Kidney (tissue), 14 donors: ENCODE results near the gene AOPEP. TPM values are rescaled to one million over a fixed set of nuclear protein-coding genes. Genes with fewer than 3 reads are reported as not detected.

Experiments
- DNase-seq, 5 donors: peaks; one replicate each; pipeline ENCODE4 v3.0.0-alpha.2; 2013 to 2020
- FAIRE-seq: peaks from 2 replicates; lab custom pipeline; 2012; peaks lifted over from hg19 to GRCh38; lab: Jason Lieb, UNC
- H3K27ac ChIP-seq, 2 donors: one replicate each; pipeline ENCODE4 v1.7.0; 2013; ENCODE audit warnings: low read depth in 2 of 2, low read length in 2 of 2, inconsistent platforms in 1 of 2
- H3K27me3 ChIP-seq: one replicate; pipeline ENCODE4 v1.7.1; 2013; ENCODE audit warnings: low read length, inconsistent platforms; ENCODE audit not compliant: control insufficient read depth, insufficient read depth
- H3K36me3 ChIP-seq, 3 donors: one replicate each; pipeline versions ENCODE4 v1.7.0 to v1.7.1; 2013; ENCODE audit warnings: low read length in 3 of 3, control low read depth in 1 of 3, inconsistent platforms in 1 of 3; ENCODE audit not compliant: insufficient read depth in 3 of 3, control insufficient read depth in 2 of 3
- H3K4me1 ChIP-seq, 3 donors: one replicate each; pipeline versions ENCODE4 v1.7.0 to v1.7.1; 2013; ENCODE audit warnings: low read length in 3 of 3, inconsistent platforms in 1 of 3, low read depth in 1 of 3; ENCODE audit not compliant: control insufficient read depth in 2 of 3, insufficient read depth in 2 of 3
- H3K4me3 ChIP-seq, 3 donors: one replicate each; pipeline versions ENCODE4 v1.7.0 to v1.8.1; 2013; ENCODE audit warnings: low read length in 3 of 3, control low read depth in 1 of 3, inconsistent platforms in 1 of 3
- H3K9ac ChIP-seq, 3 donors: one replicate each; pipeline versions ENCODE4 v1.7.0 to v1.7.1; 2013; ENCODE audit warnings: low read length in 3 of 3, control low read depth in 1 of 3, inconsistent platforms in 1 of 3
- H3K9me3 ChIP-seq, 3 donors: one replicate each; pipeline versions ENCODE4 v1.7.0 to v1.7.1; 2013; ENCODE audit warnings: low read length in 3 of 3, control low read depth in 1 of 3, inconsistent platforms in 1 of 3; ENCODE audit not compliant: control insufficient read depth in 2 of 3, insufficient read depth in 1 of 3
- intact Hi-C: fragments of 100-400 bp; cut with DNase I; formaldehyde crosslinking; loops from one replicate; pipeline ENCODE4 v1.11.1; 2022
- polyA plus RNA-seq: library from polyadenylated mRNA; stranded (reverse); fragments of 350-450 nt; fragmentation: Illumina TruSeq; extraction: RNeasy Lipid Tissue Mini Kit (QIAGEN cat#74804); gene quantifications from one replicate; pipeline ENCODE4 v1.2.3, GENCODE V29; 2014; ENCODE audit warnings: low read depth, low replicate concordance; ENCODE audit not compliant: insufficient read depth
- total RNA-seq: library from RNA; stranded (reverse); fragmentation: NEBNext Ultra II Directional; extraction: Animal tissue kit (Norgen Biotek cat#: 25700); gene quantifications from one replicate; pipeline ENCODE4 v1.2.1, GENCODE V29; 2021
- TF ChIP-seq, protein P1 (sequence below): IDR thresholded peaks from 3 replicates; pipeline ENCODE4 v1.5.1; 2012; ENCODE audit warnings: mild to moderate bottlenecking, moderate library complexity, borderline replicate concordance; ENCODE audit not compliant: insufficient read depth; ENCODE audit errors: extremely low read depth
- donor health status: control.
- donor health status: control.
- donor health status: control.
- donor health status: control.
- donor health status: control.
- donor health status: DM: yes; HTN: yes; CAD: no.
- donor health status: Normal renal cell carcinoma (clear cell type).

The AOPEP gene
- total and polyA plus RNA-seq, 2 donors from 2014 or later: 52.2 to 119 TPM

DNA sequence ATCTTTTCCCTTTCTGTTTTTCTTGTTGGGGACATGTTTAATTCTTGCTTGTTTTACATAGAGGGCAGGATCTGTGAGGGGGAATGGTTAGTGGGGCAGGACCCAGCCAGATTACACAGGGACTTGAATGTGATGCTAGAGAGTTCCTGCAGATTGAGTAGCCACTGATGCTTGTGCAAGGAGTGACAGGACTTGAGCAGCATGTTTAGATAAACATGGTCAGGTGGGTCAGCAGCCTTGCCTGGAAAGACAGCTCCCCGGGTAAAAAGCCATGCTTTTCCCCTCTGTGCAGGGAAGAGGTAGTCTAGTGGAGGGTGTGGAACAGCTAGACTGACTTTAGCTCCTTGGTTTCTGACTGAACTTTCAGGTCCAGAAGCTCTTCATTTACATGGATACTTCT, 261.2 kb downstream of the AOPEP start:
- H3K27me3 ChIP-seq: no peaks in the 10 kb centered on the region
- peaks cover 0 to 6% (median 0%) of the 10 kb centered on the region in 3 donors for H3K4me1 ChIP-seq
- no peak for DNase-seq
- intact Hi-C loops: no loop called here
- H3K9me3 ChIP-seq: no peaks in the 10 kb centered on the region
- TF ChIP-seq, protein P1, sequence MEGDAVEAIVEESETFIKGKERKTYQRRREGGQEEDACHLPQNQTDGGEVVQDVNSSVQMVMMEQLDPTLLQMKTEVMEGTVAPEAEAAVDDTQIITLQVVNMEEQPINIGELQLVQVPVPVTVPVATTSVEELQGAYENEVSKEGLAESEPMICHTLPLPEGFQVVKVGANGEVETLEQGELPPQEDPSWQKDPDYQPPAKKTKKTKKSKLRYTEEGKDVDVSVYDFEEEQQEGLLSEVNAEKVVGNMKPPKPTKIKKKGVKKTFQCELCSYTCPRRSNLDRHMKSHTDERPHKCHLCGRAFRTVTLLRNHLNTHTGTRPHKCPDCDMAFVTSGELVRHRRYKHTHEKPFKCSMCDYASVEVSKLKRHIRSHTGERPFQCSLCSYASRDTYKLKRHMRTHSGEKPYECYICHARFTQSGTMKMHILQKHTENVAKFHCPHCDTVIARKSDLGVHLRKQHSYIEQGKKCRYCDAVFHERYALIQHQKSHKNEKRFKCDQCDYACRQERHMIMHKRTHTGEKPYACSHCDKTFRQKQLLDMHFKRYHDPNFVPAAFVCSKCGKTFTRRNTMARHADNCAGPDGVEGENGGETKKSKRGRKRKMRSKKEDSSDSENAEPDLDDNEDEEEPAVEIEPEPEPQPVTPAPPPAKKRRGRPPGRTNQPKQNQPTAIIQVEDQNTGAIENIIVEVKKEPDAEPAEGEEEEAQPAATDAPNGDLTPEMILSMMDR: no peak
- FAIRE-seq: no peak
- H3K27ac ChIP-seq: no peak overlapping the region
- H3K36me3 ChIP-seq: peaks cover 0 to 2% (median 0%) of the 10 kb centered on the region in 3 donors
- H3K9ac ChIP-seq: no peak overlapping the region
- no peak overlapping the region for H3K4me3 ChIP-seq

DNA sequence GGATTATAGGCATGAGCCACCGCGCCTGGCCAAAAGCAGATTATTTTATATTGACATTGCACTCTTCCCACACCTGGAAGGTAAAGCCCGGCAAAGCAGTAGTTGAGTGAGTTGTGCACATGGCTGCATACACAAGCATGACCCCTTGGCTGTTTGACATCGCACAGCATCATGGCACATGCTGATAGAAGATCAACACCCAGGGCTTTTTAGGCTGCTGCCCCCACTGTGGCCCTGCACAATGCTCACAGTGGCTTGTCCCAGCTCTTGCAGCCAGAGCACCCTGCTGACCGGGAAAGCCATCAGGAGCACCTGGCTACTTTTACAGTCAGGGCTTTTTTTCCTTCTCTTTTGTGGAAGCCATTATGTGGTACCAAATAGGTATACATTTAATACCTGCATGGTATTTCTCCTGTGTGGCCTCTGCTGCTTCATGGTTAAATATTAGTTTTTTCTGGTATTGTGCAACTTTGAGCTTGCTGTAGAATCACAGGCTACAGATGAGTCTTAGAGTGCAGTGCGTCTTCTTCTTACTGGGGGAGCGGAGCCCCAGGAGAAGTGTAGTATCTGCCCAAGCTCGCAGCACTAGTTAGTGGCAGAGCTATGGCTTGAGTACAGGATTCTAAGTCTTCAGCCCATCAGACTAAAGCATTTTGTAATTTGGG, 264.5 kb downstream of the AOPEP start:
- Histone ChIP-seq H3K9me3 (no peaks in the 10 kb centered on the region), H3K4me1 (peaks cover 0 to 6% (median 3%) of the 10 kb centered on the region in 3 donors), H3K4me3 (no peak overlapping the region), H3K36me3 (peaks cover 0 to 2% (median 0%) of the 10 kb centered on the region in 3 donors), H3K27ac (no peak overlapping the region), H3K27me3 (no peaks in the 10 kb centered on the region), H3K9ac (no peak overlapping the region)
- intact Hi-C loops: no loop called here
- FAIRE-seq (no peak), DNase-seq (no peak)
- TF ChIP-seq, protein P1: no peak

DNA sequence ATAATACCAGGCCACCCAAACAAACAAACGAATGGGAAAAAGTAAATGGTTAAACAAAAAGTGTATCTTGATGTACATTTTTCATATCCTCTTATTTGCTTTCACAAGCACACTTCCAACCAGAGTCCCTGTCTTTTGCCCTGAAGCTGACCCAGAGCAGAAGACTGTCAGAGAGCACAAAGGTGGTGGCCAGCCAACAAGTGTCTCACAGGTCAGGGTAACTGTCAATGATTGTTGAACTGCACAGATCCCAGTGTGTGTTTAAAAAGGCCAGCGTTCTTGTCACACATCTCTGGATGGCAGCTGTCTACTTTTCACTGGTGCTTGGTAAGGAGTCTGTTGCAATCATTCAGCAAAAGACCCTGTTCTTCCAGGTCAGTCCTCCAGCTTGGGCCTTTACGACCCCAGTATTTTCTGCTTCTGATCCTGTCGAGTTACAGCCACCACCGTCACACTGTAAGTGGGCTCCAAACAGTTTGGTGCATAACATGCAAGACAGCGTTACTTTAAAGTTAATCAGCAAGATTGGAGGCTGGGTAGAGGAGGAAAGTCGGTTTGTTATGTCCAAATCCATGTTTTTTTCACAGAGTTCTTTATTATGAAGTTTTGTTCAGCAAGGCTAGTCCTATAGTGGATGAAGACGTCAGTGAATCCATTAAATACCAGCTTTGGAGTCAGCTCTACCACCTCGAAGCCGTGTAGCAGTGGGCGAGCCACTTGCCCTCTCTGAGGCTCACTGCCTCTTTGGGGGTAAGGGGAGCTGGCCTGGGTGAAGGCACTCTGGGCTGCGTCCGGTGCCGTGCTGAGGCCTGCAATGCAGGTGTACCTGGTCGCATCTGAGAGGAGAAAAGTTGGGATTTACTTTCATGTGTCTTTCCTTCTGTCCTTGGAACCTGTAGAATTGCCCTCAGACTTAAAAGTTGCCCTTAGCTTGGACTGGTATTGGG, 265.7 kb downstream of the AOPEP start:
- H3K4me1 ChIP-seq: peaks cover 6 to 10% (median 6%) of the 10 kb centered on the region in 3 donors
- H3K36me3 ChIP-seq: peaks cover 0 to 2% (median 0%) of the 10 kb centered on the region in 3 donors
- no peak for DNase-seq
- H3K9ac ChIP-seq: peak overlapping the region in 1 of 3 donors; percentile 47
- no peak for FAIRE-seq
- H3K27me3 ChIP-seq: no peaks in the 10 kb centered on the region
- intact Hi-C loops: no loop called here
- H3K9me3 ChIP-seq: no peaks in the 10 kb centered on the region
- TF ChIP-seq, protein P1: no peak
- peak overlapping the region; percentile 72 to 76 for H3K27ac ChIP-seq
- H3K4me3 ChIP-seq: peak overlapping the region in 2 of 3 donors; percentile 47 to 60
